GM12878 (cell line): ENCODE data around the gene PARVA. TPM values are rescaled to one million over a fixed set of nuclear protein-coding genes. Genes with fewer than 3 reads are reported as not detected.

ENCODE experiments used
- ATAC-seq: fragments of 200-7000 bp; cut with Tn5 transposase; 3 replicates; pipeline ENCODE4 v1.9.1; 2020; ENCODE audit warnings: mild to moderate bottlenecking, moderate library complexity
- BruUV-seq: library from RNA; stranded (reverse); fragments of 400-500 nt; replicated peaks from 2 replicates; lab custom pipeline; 2021; lab: Mats Ljungman, UMichigan
- CTCF ChIA-PET: fragments of 300-600 bp; sonication (Branson Sonifier 250); formaldehyde crosslinking; extraction: SDS; loops from one replicate; lab custom pipeline; 2021; ENCODE audit warnings: inconsistent platforms; lab: Yijun Ruan, JAX
- POLR2A ChIA-PET: fragments of 350-600 bp; formaldehyde crosslinking; extraction: SDS; loops from one replicate; lab custom pipeline; 2021; ENCODE audit warnings: inconsistent platforms; lab: Charles Lee
- RAD21 ChIA-PET: fragments of 300-600 bp; sonication (Branson Sonifier 250); formaldehyde crosslinking; loops from one replicate; lab custom pipeline; 2023; ENCODE audit warnings: antibody characterized with exemption; ENCODE audit not compliant: unreplicated experiment; lab: Charles Lee
- SMC1A ChIA-PET: fragments of 300-600 bp; sonication (Branson Sonifier 250); formaldehyde crosslinking; loops from one replicate; lab custom pipeline; 2023; ENCODE audit not compliant: unreplicated experiment, uncharacterized antibody; lab: Charles Lee
- DNase-seq: peaks from one replicate; pipeline ENCODE4 v3.0.0-alpha.2; 2011; ENCODE audit warnings: low read depth, low spot score
- FAIRE-seq: peaks from 3 replicates; lab custom pipeline; 2011; peaks lifted over from hg19 to GRCh38; lab: Jason Lieb, UNC
- H2AFZ ChIP-seq: 2 replicates; pipeline ENCODE4 v1.6.0; 2011; ENCODE audit warnings: low read depth, low read length, control low read depth; ENCODE audit not compliant: control insufficient read depth
- H3K27ac ChIP-seq: 2 replicates; pipeline ENCODE4 v1.5.1; 2011; ENCODE audit warnings: control low read depth; ENCODE audit not compliant: control insufficient read depth, insufficient read depth
- H3K27me3 ChIP-seq, 2 experiments: replicated peaks in 1 of 2; 2 replicates each; pipeline versions ENCODE4 v1.6.0 to v1.6.1; 2011; ENCODE audit warnings: low read length in 1 of 2; ENCODE audit not compliant: control insufficient read depth in 2 of 2, insufficient read depth in 2 of 2
- H3K36me3 ChIP-seq, 2 experiments: 2 replicates each; pipeline ENCODE4 v1.5.1; 2011; ENCODE audit warnings: low read length in 1 of 2; ENCODE audit not compliant: control insufficient read depth in 2 of 2, insufficient read depth in 2 of 2
- H3K4me1 ChIP-seq: 2 replicates; pipeline ENCODE4 v1.6.1; 2011; ENCODE audit warnings: mild to moderate bottlenecking, low read length, moderate library complexity, mixed read lengths; ENCODE audit not compliant: control insufficient read depth, insufficient read depth
- H3K4me2 ChIP-seq: 2 replicates; pipeline ENCODE4 v1.6.0; 2011; ENCODE audit warnings: control low read depth; ENCODE audit not compliant: control insufficient read depth, insufficient read depth
- H3K4me3 ChIP-seq: fragments of 200-600 bp; sonication (generic); 2 replicates; pipeline ENCODE4 v1.5.1; 2016
- H3K79me2 ChIP-seq: 2 replicates; pipeline ENCODE4 v1.6.0; 2011; ENCODE audit warnings: low read length; ENCODE audit not compliant: control insufficient read depth, insufficient read depth
- H3K9ac ChIP-seq: 2 replicates; pipeline ENCODE4 v1.8.0; 2011; ENCODE audit warnings: low read length, control low read depth, mixed read lengths; ENCODE audit not compliant: control insufficient read depth, insufficient read depth
- H3K9me3 ChIP-seq: replicated peaks from 3 replicates; pipeline ENCODE4 v1.5.1; 2011; ENCODE audit warnings: mild to moderate bottlenecking, low read length; ENCODE audit not compliant: control insufficient read depth, insufficient read depth
- H4K20me1 ChIP-seq: 2 replicates; pipeline ENCODE4 v1.6.0; 2011; ENCODE audit not compliant: control insufficient read depth, insufficient read depth
- BHLHE40 ChIP-seq, 2 experiments: fragments of 450-650 bp in 1 of 2; IDR thresholded peaks; 2 replicates each; pipeline ENCODE4 v1.6.1; 2011 to 2017; ENCODE audit warnings: low read depth in 2 of 2, borderline replicate concordance in 1 of 2, improper control_type of control experiment in 1 of 2, low read length in 1 of 2, mild to moderate bottlenecking in 1 of 2
- BRCA1 ChIP-seq: IDR thresholded peaks from 2 replicates; pipeline ENCODE4 v1.6.1; 2011; ENCODE audit warnings: low read depth, low read length, improper control_type of control experiment
- CBFB ChIP-seq: IDR thresholded peaks from 2 replicates; pipeline ENCODE4 v1.6.1; 2016; ENCODE audit warnings: antibody characterized with exemption, low read depth
- CREB1 ChIP-seq: IDR thresholded peaks from 2 replicates; pipeline ENCODE4 v1.6.1; 2012; ENCODE audit warnings: low read depth, mild to moderate bottlenecking, inconsistent platforms
- EGR1 ChIP-seq, 2 experiments: IDR thresholded peaks; 1 replicate in 1 of 2; 2 replicates in 1 of 2; pipeline ENCODE4 v1.6.1; 2011 to 2012; ENCODE audit warnings: low read depth in 2 of 2, low read length in 2 of 2, borderline replicate concordance in 1 of 2, mild to moderate bottlenecking in 1 of 2, moderate library complexity in 1 of 2
- ETV6 ChIP-seq, 2 experiments: fragments of 450-650 bp in 1 of 2; IDR thresholded peaks in 1 of 2; conservative IDR thresholded peaks in 1 of 2; 2 replicates each; pipeline ENCODE4 v1.6.1; 2014; ENCODE audit warnings: antibody characterized with exemption in 1 of 2, borderline replicate concordance in 1 of 2, low read depth in 1 of 2, mild to moderate bottlenecking in 1 of 2, moderate library complexity in 1 of 2
- IKZF2 ChIP-seq, 2 experiments: fragments of 450-650 bp; IDR thresholded peaks; 2 replicates each; pipeline ENCODE4 v1.6.1; 2017; ENCODE audit warnings: mild to moderate bottlenecking in 2 of 2, moderate library complexity in 2 of 2
- JUND ChIP-seq: IDR thresholded peaks from 2 replicates; pipeline ENCODE4 v1.6.1; 2012; ENCODE audit warnings: low read depth, mild to moderate bottlenecking, low read length, improper control_type of control experiment, moderate library complexity
- MXI1 ChIP-seq: fragments of 150-350 bp; IDR thresholded peaks from 2 replicates; pipeline ENCODE4 v1.6.1; 2011; ENCODE audit warnings: low read depth, mild to moderate bottlenecking, inconsistent platforms, low read length, improper control_type of control experiment
- NR2F1 ChIP-seq: fragments of 450-650 bp; conservative IDR thresholded peaks from 2 replicates; pipeline ENCODE4 v1.6.1; 2017; ENCODE audit warnings: mild to moderate bottlenecking
- RFX5 ChIP-seq: IDR thresholded peaks from 2 replicates; pipeline ENCODE4 v1.6.1; 2011; ENCODE audit warnings: low read depth, low read length, improper control_type of control experiment
- RUNX3 ChIP-seq: IDR thresholded peaks from 2 replicates; pipeline ENCODE4 v1.6.1; 2012; ENCODE audit warnings: low read length, inconsistent platforms
- TBL1XR1 ChIP-seq: IDR thresholded peaks from 2 replicates; pipeline ENCODE4 v1.6.1; 2012; ENCODE audit warnings: low read depth, low read length, improper control_type of control experiment
- TCF7 ChIP-seq: IDR thresholded peaks from 2 replicates; pipeline ENCODE4 v1.6.1; 2014; ENCODE audit warnings: antibody characterized with exemption, borderline replicate concordance
- WGBS: methylation state at CpG from one replicate; pipeline ENCODE4 v1.1.6; 2016; ENCODE audit warnings: low lambda C conversion rate; ENCODE audit not compliant: insufficient replicate concordance, insufficient coverage; ENCODE audit errors: missing lambda C conversion rate; 5-methylcytosine and 5-hydroxymethylcytosine counted together
- in situ Hi-C: fragments of 300-500 bp; cut with MboI; formaldehyde crosslinking; loops from 9 replicates; pipeline ENCODE4 v1.14.3; 2018; ENCODE audit warnings: mixed read lengths
- intact Hi-C: fragments of 100-400 bp; cut with micrococcal nuclease; formaldehyde crosslinking; loops from one replicate; pipeline ENCODE4 v1.14.2; 2022; ENCODE audit not compliant: unreplicated experiment
- polyA plus RNA-seq, 11 experiments: library from polyadenylated mRNA; depleted of rRNA in 4 of 11; unstranded in 6 of 11; stranded (reverse) in 5 of 11; fragments of >200 nt; fragmentation: Nextera tagmentation in 4 of 11; fragmentation: Illumina TruSeq in 1 of 11; extraction: Ambion mirVana in 4 of 11; extraction: Trizol in 1 of 11; gene quantifications; 1 replicate in 1 of 11; 2 replicates in 10 of 11; pipeline versions ENCODE4 v1.2.1 to v1.2.3, GENCODE V29; 2011 to 2016; ENCODE audit warnings: inconsistent platforms in 2 of 11, missing spikeins in 2 of 11, low read depth in 1 of 11
- total RNA-seq, 4 experiments: library from RNA; depleted of rRNA in 3 of 4; stranded (reverse); fragments of >200 nt in 3 of 4; fragmentation: Illumina TruSeq in 1 of 4; extraction: Trizol in 1 of 4; gene quantifications; 2 replicates each; pipeline versions ENCODE4 v1.2.1 to v1.2.3, GENCODE V29; 2013 to 2021
- TF ChIP-seq, protein P1 (sequence below): fragments of 450-650 bp; IDR thresholded peaks from 2 replicates; pipeline ENCODE4 v1.6.1; 2016; ENCODE audit warnings: mild to moderate bottlenecking
- TF ChIP-seq, protein P2 (sequence below): fragments of 450-650 bp; formaldehyde crosslinking; IDR thresholded peaks from 2 replicates; pipeline ENCODE4 v1.4.0; 2020; ENCODE audit warnings: mild to moderate bottlenecking, moderate library complexity
- TF ChIP-seq, protein P3 (sequence below): IDR thresholded peaks from 2 replicates; pipeline ENCODE4 v1.6.1; 2012; ENCODE audit warnings: low read length, inconsistent platforms

Gene PARVA
- total and polyA plus RNA-seq, 10 of the 15 experiments (the other 5 are each of a cell fraction or from before 2014, with no cell fraction given): 0.01 to 0.44 (median 0.03) TPM; not detected in 7

DNA sequence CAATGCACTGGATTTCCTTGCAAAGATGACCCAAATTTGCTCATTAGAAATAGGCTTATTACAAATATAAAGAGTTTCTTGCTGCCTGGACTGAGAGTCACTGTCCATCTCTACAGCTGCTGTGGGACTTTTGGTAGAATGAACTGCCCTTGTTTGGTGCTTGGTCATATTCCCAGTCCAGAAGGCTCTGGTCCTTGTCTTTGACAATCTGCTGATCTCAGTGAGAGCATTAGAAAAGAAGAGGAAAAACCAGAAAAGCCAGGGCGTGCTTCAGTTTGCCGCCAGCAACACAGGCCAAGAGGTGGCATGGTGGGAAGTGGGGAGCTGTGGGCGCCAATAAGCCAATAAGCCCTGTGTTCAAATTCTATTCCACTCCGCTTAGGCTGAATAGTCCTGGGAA, 48.2 kb upstream of the PARVA start:
- no peak for ATAC-seq
- ChIA-PET SMC1A (interaction anchor here (1.8 to 5.8 kb wide), 2 partner anchors 59 to 561 kb away, joined by 4 to 41 read pairs; no protein-coding TSS in a partner anchor), RAD21 (no interaction called here), CTCF (interaction anchor here (5.8 kb wide), 1 partner anchor 560 kb away, joined by 91 read pairs; no protein-coding TSS in a partner anchor), POLR2A (no interaction called here)
- no TSS peak for BruUV-seq
- no peaks in the 10 kb centered on the region for H4K20me1 ChIP-seq
- no peak for DNase-seq
- H3K27me3 ChIP-seq: no peaks in the 10 kb centered on the region; a peak in 1 of 4 replicates
- WGBS: 23% methylated on average over 4 of the region's 4 CpGs
- H3K9ac ChIP-seq: no peak overlapping the region
- H3K36me3 ChIP-seq: no peaks in the 10 kb centered on the region
- H3K4me3 ChIP-seq: no peak overlapping the region
- H3K4me1 ChIP-seq: no peaks in the 10 kb centered on the region
- TF ChIP-seq EGR1 (IDR thresholded peaks at IDR 0.05; ENCODE audit: borderline replicate concordance in 1 of 2, low read depth in 2 of 2, low read length in 2 of 2) (no peak), TBL1XR1 (no peak), BHLHE40 (IDR thresholded peaks at IDR 0.05; ENCODE audit: borderline replicate concordance in 1 of 2, low read depth in 2 of 2, low read length in 1 of 2) (no peak), CBFB (no peak), RFX5 (no peak), BRCA1 (no peak), NR2F1 (no peak), RUNX3 (no peak), JUND (no peak), MXI1 (no peak), TCF7 (no peak), CREB1 (no peak), ETV6 (conservative IDR thresholded peaks at IDR 0.05 in 1 of 2, IDR thresholded peaks at IDR 0.05 in 1 of 2; ENCODE audit: borderline replicate concordance in 1 of 2, low read depth in 1 of 2) (no peak), IKZF2 (IDR thresholded peaks at IDR 0.05) (no peak)
- TF ChIP-seq, protein P1, sequence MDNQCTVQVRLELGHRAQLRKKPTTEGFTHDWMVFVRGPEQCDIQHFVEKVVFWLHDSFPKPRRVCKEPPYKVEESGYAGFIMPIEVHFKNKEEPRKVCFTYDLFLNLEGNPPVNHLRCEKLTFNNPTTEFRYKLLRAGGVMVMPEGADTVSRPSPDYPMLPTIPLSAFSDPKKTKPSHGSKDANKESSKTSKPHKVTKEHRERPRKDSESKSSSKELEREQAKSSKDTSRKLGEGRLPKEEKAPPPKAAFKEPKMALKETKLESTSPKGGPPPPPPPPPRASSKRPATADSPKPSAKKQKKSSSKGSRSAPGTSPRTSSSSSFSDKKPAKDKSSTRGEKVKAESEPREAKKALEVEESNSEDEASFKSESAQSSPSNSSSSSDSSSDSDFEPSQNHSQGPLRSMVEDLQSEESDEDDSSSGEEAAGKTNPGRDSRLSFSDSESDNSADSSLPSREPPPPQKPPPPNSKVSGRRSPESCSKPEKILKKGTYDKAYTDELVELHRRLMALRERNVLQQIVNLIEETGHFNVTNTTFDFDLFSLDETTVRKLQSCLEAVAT: no peak
- TF ChIP-seq, protein P2, sequence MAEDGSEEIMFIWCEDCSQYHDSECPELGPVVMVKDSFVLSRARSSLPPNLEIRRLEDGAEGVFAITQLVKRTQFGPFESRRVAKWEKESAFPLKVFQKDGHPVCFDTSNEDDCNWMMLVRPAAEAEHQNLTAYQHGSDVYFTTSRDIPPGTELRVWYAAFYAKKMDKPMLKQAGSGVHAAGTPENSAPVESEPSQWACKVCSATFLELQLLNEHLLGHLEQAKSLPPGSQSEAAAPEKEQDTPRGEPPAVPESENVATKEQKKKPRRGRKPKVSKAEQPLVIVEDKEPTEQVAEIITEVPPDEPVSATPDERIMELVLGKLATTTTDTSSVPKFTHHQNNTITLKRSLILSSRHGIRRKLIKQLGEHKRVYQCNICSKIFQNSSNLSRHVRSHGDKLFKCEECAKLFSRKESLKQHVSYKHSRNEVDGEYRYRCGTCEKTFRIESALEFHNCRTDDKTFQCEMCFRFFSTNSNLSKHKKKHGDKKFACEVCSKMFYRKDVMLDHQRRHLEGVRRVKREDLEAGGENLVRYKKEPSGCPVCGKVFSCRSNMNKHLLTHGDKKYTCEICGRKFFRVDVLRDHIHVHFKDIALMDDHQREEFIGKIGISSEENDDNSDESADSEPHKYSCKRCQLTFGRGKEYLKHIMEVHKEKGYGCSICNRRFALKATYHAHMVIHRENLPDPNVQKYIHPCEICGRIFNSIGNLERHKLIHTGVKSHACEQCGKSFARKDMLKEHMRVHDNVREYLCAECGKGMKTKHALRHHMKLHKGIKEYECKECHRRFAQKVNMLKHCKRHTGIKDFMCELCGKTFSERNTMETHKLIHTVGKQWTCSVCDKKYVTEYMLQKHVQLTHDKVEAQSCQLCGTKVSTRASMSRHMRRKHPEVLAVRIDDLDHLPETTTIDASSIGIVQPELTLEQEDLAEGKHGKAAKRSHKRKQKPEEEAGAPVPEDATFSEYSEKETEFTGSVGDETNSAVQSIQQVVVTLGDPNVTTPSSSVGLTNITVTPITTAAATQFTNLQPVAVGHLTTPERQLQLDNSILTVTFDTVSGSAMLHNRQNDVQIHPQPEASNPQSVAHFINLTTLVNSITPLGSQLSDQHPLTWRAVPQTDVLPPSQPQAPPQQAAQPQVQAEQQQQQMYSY (CRISPR knock-in tag): no peak
- TF ChIP-seq, protein P3, sequence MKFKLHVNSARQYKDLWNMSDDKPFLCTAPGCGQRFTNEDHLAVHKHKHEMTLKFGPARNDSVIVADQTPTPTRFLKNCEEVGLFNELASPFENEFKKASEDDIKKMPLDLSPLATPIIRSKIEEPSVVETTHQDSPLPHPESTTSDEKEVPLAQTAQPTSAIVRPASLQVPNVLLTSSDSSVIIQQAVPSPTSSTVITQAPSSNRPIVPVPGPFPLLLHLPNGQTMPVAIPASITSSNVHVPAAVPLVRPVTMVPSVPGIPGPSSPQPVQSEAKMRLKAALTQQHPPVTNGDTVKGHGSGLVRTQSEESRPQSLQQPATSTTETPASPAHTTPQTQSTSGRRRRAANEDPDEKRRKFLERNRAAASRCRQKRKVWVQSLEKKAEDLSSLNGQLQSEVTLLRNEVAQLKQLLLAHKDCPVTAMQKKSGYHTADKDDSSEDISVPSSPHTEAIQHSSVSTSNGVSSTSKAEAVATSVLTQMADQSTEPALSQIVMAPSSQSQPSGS: no peak
- TF ChIP-seq, all 136 proteins: peak for 0
- in situ Hi-C loops (loop anchor here (5.0 kb wide), 1 partner anchor 558 kb away; no protein-coding TSS in a partner anchor), intact Hi-C loops (no loop called here)
- H3K4me2 ChIP-seq: no peak overlapping the region
- H3K27ac ChIP-seq: no peak overlapping the region
- no peaks in the 10 kb centered on the region for H3K79me2 ChIP-seq
- no peak for FAIRE-seq
- no peak overlapping the region for H2AFZ ChIP-seq
- H3K9me3 ChIP-seq: no peaks in the 10 kb centered on the region
